Activated naive CD4-positive, alpha-beta T cell treated with anti-CD3 and anti-CD28 coated beads, Interleukin-2, amount 50 U/mL, for 24 hours (primary cell): ENCODE results near the gene DYNC2I2.

Experiments used
- H3K27ac Mint-ChIP-seq: one replicate; pipeline ENCODE4 v1.8.0; 2021; ENCODE audit warnings: mild to moderate bottlenecking, mixed read lengths
- H3K27me3 Mint-ChIP-seq: one replicate; pipeline ENCODE4 v1.8.0; 2021; ENCODE audit warnings: mixed read lengths
- H3K36me3 Mint-ChIP-seq: one replicate; pipeline ENCODE4 v1.8.0; 2021; ENCODE audit warnings: mixed read lengths
- H3K4me1 Mint-ChIP-seq: one replicate; pipeline ENCODE4 v1.8.0; 2021; ENCODE audit warnings: mixed read lengths
- H3K4me3 Mint-ChIP-seq: one replicate; pipeline ENCODE4 v1.8.0; 2021; ENCODE audit warnings: mild to moderate bottlenecking, mixed read lengths
- H3K9me3 Mint-ChIP-seq: one replicate; pipeline ENCODE4 v1.8.0; 2021; ENCODE audit warnings: mixed read lengths

The DYNC2I2 gene

GRCh38 chr9:128633057-128633456 lies 23.6 kb downstream of the DYNC2I2 start:
- no peak overlapping the region for H3K4me3 Mint-ChIP-seq
- no peaks in the 10 kb centered on the region for H3K27me3 Mint-ChIP-seq
- H3K36me3 Mint-ChIP-seq: peaks cover 7% of the 10 kb centered on the region
- H3K9me3 Mint-ChIP-seq: no peaks in the 10 kb centered on the region
- H3K4me1 Mint-ChIP-seq: no peaks in the 10 kb centered on the region
- H3K27ac Mint-ChIP-seq: no peak overlapping the region

DNA sequence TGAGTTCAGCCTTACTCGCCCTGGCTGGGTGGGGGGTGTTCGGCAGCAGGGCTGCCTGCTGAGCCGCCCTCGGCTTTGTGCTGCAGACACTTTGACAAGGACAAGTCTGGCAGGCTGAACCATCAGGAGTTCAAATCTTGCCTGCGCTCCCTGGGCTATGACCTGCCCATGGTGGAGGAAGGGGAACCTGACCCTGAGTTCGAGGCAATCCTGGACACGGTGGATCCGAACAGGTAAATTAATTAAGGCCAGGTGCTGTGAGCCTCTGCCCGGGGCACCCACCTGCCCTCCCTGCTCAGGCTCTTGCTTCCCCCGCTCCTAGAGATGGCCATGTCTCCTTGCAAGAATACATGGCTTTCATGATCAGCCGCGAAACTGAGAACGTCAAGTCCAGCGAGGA lies 24.2 kb downstream of the DYNC2I2 start:
- no peaks in the 10 kb centered on the region for H3K27me3 Mint-ChIP-seq
- H3K4me3 Mint-ChIP-seq: no peak overlapping the region
- H3K4me1 Mint-ChIP-seq: no peaks in the 10 kb centered on the region
- no peaks in the 10 kb centered on the region for H3K9me3 Mint-ChIP-seq
- peaks cover 9% of the 10 kb centered on the region for H3K36me3 Mint-ChIP-seq
- no peak overlapping the region for H3K27ac Mint-ChIP-seq

DNA sequence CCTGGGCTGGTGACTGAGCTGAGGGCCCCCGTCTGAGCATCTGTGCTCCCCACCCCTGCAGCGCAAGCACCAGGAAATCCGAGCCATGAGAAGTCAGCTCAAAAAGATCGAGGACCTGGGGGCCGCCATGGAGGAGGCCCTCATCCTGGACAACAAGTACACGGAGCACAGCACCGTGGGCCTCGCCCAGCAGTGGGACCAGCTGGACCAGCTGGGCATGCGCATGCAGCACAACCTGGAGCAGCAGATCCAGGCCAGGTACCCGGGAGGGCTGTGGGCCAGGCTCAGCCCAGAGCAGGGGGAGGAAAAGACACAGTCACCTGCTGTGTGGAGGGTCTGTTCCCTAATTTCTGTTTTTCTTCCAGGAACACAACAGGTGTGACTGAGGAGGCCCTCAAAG lies 24.6 kb downstream of the DYNC2I2 start:
- Mint-ChIP-seq H3K4me1 (no peaks in the 10 kb centered on the region), H3K9me3 (no peaks in the 10 kb centered on the region), H3K27me3 (no peaks in the 10 kb centered on the region), H3K27ac (no peak overlapping the region), H3K36me3 (peaks cover 9% of the 10 kb centered on the region), H3K4me3 (no peak overlapping the region)

DNA sequence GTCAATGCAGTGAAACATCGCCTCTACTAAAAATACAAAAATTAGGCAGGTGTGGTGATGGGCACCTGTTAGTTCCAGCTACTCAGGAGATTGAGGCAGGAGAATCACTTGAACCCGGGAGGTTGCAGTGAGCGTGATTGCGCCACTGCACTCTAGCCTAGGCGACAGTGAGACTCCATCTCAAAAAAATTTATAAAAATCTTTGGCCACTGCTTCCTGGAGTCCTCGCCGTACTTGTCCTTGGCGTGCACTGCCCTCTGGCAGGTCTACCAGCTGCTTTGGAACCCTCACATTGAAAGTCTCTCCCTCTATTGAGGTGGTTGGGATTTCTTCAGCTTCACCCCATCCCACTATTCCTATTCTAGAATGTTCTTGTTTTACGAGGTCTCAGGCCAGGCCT lies 25.0 kb downstream of the DYNC2I2 start:
- Mint-ChIP-seq H3K27me3 (no peaks in the 10 kb centered on the region), H3K9me3 (no peaks in the 10 kb centered on the region), H3K4me3 (no peak overlapping the region), H3K27ac (no peak overlapping the region), H3K4me1 (no peaks in the 10 kb centered on the region), H3K36me3 (peaks cover 9% of the 10 kb centered on the region)

DNA sequence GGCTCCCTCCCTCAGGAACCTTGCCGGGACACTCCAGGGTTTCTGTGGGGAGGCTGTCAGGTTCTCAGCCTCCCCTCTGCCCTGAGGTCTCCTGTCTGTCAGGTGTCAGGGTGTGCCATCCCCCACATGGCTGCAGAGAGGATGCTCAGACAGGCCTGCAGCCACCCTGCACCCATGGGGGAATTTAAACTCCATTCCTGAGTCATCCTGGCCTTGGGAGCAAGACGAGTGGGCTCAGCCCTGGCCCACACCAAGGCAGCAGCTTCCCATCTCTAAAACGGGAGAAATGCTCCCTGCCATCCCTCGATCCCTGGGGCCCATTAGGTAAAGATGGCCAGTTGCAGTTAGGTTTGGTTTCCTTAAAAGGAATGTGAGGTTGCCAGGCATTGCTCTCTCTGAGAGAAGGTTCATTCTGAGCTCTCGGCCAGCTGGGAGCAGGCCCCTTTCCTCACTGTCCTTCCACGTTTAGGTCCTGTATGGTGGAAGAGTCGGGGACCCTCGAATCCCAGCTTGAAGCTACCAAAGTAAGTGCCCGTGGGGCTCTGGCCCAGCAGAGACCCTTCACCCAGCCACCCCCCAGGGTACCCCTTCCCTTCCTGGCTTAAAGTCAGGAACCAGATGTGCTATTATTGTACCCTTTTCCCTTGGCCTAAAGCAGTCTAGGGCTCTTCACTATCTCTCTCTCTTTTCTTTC lies 26.6 kb downstream of the DYNC2I2 start:
- H3K9me3 Mint-ChIP-seq: no peaks in the 10 kb centered on the region
- H3K4me3 Mint-ChIP-seq: no peak overlapping the region
- H3K36me3 Mint-ChIP-seq: peaks cover 11% of the 10 kb centered on the region
- H3K27me3 Mint-ChIP-seq: no peaks in the 10 kb centered on the region
- H3K4me1 Mint-ChIP-seq: no peaks in the 10 kb centered on the region
- H3K27ac Mint-ChIP-seq: peak overlapping the region; percentile 51

- Mint-ChIP-seq H3K27me3 (no peaks in the 10 kb centered on the region), H3K9me3 (no peaks in the 10 kb centered on the region), H3K4me3 (no peak overlapping the region), H3K36me3 (peaks cover 11% of the 10 kb centered on the region), H3K27ac (no peak overlapping the region), H3K4me1 (no peaks in the 10 kb centered on the region)
These were observed 27.5 kb downstream of the DYNC2I2 start for GRCh38 chr9:128629136-128629535.

GRCh38 chr9:128628471-128629048 lies 28.1 kb downstream of the DYNC2I2 start:
- Mint-ChIP-seq H3K4me3 (no peak overlapping the region), H3K9me3 (no peaks in the 10 kb centered on the region), H3K27me3 (no peaks in the 10 kb centered on the region), H3K36me3 (peaks cover 11% of the 10 kb centered on the region), H3K4me1 (no peaks in the 10 kb centered on the region), H3K27ac (no peak overlapping the region)

DNA sequence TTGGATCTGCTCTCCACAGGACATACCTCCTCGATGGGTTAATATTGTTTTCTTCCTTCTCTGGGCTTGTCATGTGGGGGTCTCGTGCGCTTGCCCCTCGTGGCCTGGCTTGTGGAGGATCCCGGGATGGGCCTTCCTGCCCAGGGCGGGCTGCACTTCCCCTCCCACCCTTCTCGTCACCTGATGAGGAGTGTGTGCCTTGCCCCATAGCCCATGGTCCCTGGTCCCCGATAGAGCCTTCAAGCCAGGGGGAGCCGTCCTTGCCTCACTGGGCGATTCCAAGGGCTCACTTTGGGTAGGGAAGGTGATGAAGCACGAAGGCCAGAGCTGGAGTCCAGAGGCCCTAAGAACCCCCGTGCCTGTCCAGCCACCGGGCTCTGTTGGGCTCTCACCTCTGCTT lies 28.7 kb downstream of the DYNC2I2 start:
- Mint-ChIP-seq H3K4me1 (no peaks in the 10 kb centered on the region), H3K27ac (no peak overlapping the region), H3K4me3 (no peak overlapping the region), H3K27me3 (no peaks in the 10 kb centered on the region), H3K9me3 (no peaks in the 10 kb centered on the region), H3K36me3 (peaks cover 9% of the 10 kb centered on the region)

GRCh38 chr9:128627127-128627715 lies 29.4 kb downstream of the DYNC2I2 start:
- Mint-ChIP-seq H3K36me3 (peaks cover 9% of the 10 kb centered on the region), H3K27ac (no peak overlapping the region), H3K4me3 (no peak overlapping the region), H3K9me3 (no peaks in the 10 kb centered on the region), H3K4me1 (no peaks in the 10 kb centered on the region), H3K27me3 (no peaks in the 10 kb centered on the region)

GRCh38 chr9:128626181-128626580 lies 30.5 kb downstream of the DYNC2I2 start:
- no peaks in the 10 kb centered on the region for H3K27me3 Mint-ChIP-seq
- no peak overlapping the region for H3K4me3 Mint-ChIP-seq
- H3K36me3 Mint-ChIP-seq: peaks cover 6% of the 10 kb centered on the region
- H3K27ac Mint-ChIP-seq: peak overlapping the region; percentile 17
- H3K4me1 Mint-ChIP-seq: no peaks in the 10 kb centered on the region
- no peaks in the 10 kb centered on the region for H3K9me3 Mint-ChIP-seq

DNA sequence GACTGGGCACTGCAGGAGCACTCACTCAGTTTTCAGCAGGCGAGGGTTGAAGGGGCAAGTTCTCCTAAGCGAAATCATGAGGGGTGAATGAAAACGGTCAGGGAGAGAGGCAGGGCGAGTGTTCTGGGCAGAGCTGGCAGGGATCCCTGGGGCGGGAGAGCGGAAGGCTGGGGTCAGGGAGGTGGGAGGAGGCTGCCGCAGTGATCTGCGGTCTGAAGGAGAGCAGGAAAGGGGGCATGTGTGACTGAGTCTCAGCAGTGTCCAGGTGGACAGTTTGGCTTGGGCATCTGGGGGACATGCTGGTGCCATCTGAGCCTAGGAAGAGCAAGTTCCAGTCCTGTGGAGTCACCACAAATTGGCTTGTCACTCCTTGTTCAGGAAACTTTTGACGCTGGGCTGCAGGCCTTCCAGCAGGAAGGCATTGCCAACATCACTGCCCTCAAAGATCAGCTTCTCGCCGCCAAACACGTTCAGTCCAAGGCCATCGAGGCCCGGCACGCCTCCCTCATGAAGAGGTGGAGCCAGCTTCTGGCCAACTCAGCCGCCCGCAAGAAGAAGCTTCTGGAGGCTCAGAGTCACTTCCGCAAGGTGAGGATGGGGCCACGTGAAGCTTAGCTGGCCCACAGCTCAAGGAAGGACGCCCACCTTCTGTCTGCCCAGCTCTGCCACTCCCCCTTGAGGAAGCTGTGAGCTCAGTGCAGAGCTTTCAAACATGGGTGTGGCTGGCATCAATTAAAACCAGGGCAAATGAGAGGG lies 31.1 kb downstream of the DYNC2I2 start:
- peaks cover 9% of the 10 kb centered on the region for H3K36me3 Mint-ChIP-seq
- no peak overlapping the region for H3K4me3 Mint-ChIP-seq
- H3K4me1 Mint-ChIP-seq: no peaks in the 10 kb centered on the region
- no peaks in the 10 kb centered on the region for H3K27me3 Mint-ChIP-seq
- no peak overlapping the region for H3K27ac Mint-ChIP-seq
- H3K9me3 Mint-ChIP-seq: no peaks in the 10 kb centered on the region

DNA sequence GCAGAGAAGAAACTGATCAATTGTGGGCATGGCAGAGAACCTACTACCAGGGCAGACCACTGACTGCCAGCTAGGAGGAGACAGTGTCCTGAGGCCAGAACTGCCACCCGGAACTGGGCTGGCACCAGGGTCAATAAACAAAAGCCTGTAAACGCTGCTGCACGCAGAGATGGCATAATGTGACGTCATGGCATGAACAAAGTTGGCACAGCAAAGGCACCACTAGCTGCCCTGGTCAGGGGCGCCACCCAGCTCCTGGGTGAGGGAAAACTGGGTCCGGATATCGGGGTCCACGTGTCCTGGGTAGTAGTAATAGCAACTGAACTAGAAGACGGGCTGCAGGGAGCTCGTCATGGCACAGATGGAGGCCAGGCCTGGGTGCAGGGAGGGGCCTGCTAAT lies 32.1 kb downstream of the DYNC2I2 start:
- Mint-ChIP-seq H3K27ac (peak overlapping the region; percentile 24), H3K9me3 (no peaks in the 10 kb centered on the region), H3K4me1 (no peaks in the 10 kb centered on the region), H3K27me3 (no peaks in the 10 kb centered on the region), H3K36me3 (peaks cover 11% of the 10 kb centered on the region), H3K4me3 (no peak overlapping the region)

GRCh38 chr9:128621730-128622455 lies 34.8 kb downstream of the DYNC2I2 start:
- no peaks in the 10 kb centered on the region for H3K4me1 Mint-ChIP-seq
- peaks cover 11% of the 10 kb centered on the region for H3K36me3 Mint-ChIP-seq
- H3K27ac Mint-ChIP-seq: no peak overlapping the region
- no peaks in the 10 kb centered on the region for H3K27me3 Mint-ChIP-seq
- no peak overlapping the region for H3K4me3 Mint-ChIP-seq
- H3K9me3 Mint-ChIP-seq: no peaks in the 10 kb centered on the region

DNA sequence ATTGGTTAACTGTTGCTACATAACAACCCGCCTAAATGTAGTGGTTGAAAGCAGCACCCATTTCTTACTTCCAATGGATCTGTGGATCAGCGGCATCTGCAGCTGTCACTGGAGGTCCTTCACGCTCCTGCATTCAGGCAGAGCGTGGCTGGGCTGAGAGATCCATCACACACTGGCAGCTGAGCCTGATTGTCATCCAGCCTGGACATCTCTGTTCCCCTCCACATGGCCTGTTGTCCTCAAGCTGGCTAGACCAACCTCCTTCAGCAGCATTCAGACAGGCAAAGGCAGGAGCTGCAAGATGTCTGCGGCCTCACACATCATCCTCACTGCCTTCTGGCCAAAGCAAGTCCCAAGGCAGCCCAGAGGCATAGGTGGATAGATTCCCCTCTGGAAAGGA lies 36.9 kb downstream of the DYNC2I2 start:
- Mint-ChIP-seq H3K4me3 (no peak overlapping the region), H3K27me3 (no peaks in the 10 kb centered on the region), H3K27ac (no peak overlapping the region), H3K9me3 (no peaks in the 10 kb centered on the region), H3K36me3 (peaks cover 8% of the 10 kb centered on the region), H3K4me1 (no peaks in the 10 kb centered on the region)

DNA sequence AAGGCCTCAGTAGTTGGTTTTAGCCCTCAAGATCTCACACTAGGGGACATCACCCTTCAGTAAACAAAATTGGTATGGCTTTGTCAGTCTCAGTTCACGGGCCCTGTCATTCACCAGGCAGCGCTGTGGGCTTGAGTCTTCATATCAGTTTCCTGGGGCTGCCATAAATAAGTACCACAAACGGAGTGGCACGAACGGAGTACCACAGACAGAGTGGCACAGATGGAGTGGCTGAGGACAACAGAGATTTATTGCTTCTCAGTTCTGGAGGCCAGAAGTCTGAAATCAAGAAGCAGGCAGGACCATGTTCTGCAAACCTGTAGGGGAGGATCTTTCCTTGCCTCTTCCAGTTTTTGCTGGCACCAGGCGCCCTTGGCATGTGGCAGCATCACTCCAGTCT lies 37.5 kb downstream of the DYNC2I2 start:
- no peak overlapping the region for H3K27ac Mint-ChIP-seq
- no peak overlapping the region for H3K4me3 Mint-ChIP-seq
- H3K27me3 Mint-ChIP-seq: no peaks in the 10 kb centered on the region
- no peaks in the 10 kb centered on the region for H3K9me3 Mint-ChIP-seq
- H3K4me1 Mint-ChIP-seq: no peaks in the 10 kb centered on the region
- peaks cover 8% of the 10 kb centered on the region for H3K36me3 Mint-ChIP-seq
